NT2/D1 (cell line): ENCODE data around the gene SLC34A1.

Experiments
- SUZ12 ChIP-seq: IDR thresholded peaks from 2 replicates; pipeline ENCODE4 v1.6.1; 2011; ENCODE audit not compliant: insufficient read length, insufficient read depth; ENCODE audit errors: extremely low read depth
- ZNF274 ChIP-seq: IDR thresholded peaks from 2 replicates; pipeline ENCODE4 v1.6.1; 2011; ENCODE audit warnings: mild to moderate bottlenecking, low read depth, low read length

- TF ChIP-seq ZNF274: no peak
- no peak for TF ChIP-seq SUZ12
These were observed 11.3 kb upstream of the SLC34A1 start for GRCh38 chr5:177372910-177373309.
